ENCODE results near the gene BTBD9.

- TF ChIP-seq ZC3H10 (CRISPR knock-in tag; IDR thresholded peaks at IDR 0.05) (no peak), RARB (CRISPR knock-in tag; IDR thresholded peaks at IDR 0.05) (no peak), ZFP3 (CRISPR knock-in tag; IDR thresholded peaks at IDR 0.05) (no peak), CSRNP3 (CRISPR knock-in tag; IDR thresholded peaks at IDR 0.05) (no peak), ZNF565 (CRISPR knock-in tag; conservative IDR thresholded peaks at IDR 0.05; ENCODE audit: low read depth) (no peak), POU6F1 (CRISPR knock-in tag; IDR thresholded peaks at IDR 0.05; ENCODE audit: borderline replicate concordance, low read depth) (no peak), TCF4 (CRISPR knock-in tag; IDR thresholded peaks at IDR 0.05; ENCODE audit: borderline replicate concordance) (no peak), SNAI2 (CRISPR knock-in tag; IDR thresholded peaks at IDR 0.05) (no peak), PPARA (CRISPR knock-in tag; IDR thresholded peaks at IDR 0.05; ENCODE audit: borderline replicate concordance) (no peak), ZNF8 (CRISPR knock-in tag; IDR thresholded peaks at IDR 0.05) (no peak), ISL1 (CRISPR knock-in tag; IDR thresholded peaks at IDR 0.05) (no peak), ESRRG (CRISPR knock-in tag; IDR thresholded peaks at IDR 0.05) (no peak), ZNF70 (CRISPR knock-in tag; IDR thresholded peaks at IDR 0.05) (no peak)
Measured at GRCh38 chr6:38495518-38495917, 144.2 kb downstream of the BTBD9 start.
